ENCODE results near the gene NCAPH2. TPM values are rescaled to one million over a fixed set of nuclear protein-coding genes. Genes with fewer than 3 reads are reported as not detected.
A peak's percentile ranks its signal among the peaks of the same experiment; 100 is the strongest.

The NCAPH2 gene
- total and polyA plus RNA-seq, 3 donors from 2014 or later: 67.4 to 89.2 (median 88.5) TPM

- no peak for TF ChIP-seq CTCF (IDR thresholded peaks at IDR 0.05)
- TF ChIP-seq POLR2A (IDR thresholded peaks at IDR 0.05): no peak
- no peaks in the 10 kb centered on the region for H3K4me1 ChIP-seq
- intact Hi-C loops (cut with DNase I; ENCODE audit: low total_unique reads): no loop called here
- H3K36me3 ChIP-seq (ENCODE audit: low read depth, missing control alignments): no peaks in the 10 kb centered on the region
- no peaks in the 10 kb centered on the region for H3K27me3 ChIP-seq
- no peaks in the 10 kb centered on the region for H3K9me3 ChIP-seq
- WGBS, 2 donors: 2 to 3% methylated on average over 6 to 31 of the region's 70 CpGs
- peak within 1 kb of the TSS; percentile 37 to 50 for H3K4me3 ChIP-seq
- DNase-seq: no peak
- no peak within 1 kb of the TSS for H3K27ac ChIP-seq
Measured at GRCh38 chr22:50481440-50482106, 26.5 kb upstream of the NCAPH2 start, which contains the start of gene ADM2. TSS of gene ADM2 (plus strand) at chr22:50481543. CDS start at chr22:50481848, 305 bp downstream.

- H3K27me3 ChIP-seq: no peaks in the 10 kb centered on the region
- TF ChIP-seq POLR2A (IDR thresholded peaks at IDR 0.05): no peak
- no peak overlapping the region for H3K27ac ChIP-seq
- no peak for DNase-seq
- H3K36me3 ChIP-seq (ENCODE audit: low read depth, missing control alignments): no peaks in the 10 kb centered on the region
- WGBS, 2 donors: 58 to 70% methylated on average over 11 to 25 of the region's 35 CpGs
- no peaks in the 10 kb centered on the region for H3K4me1 ChIP-seq
- H3K9me3 ChIP-seq: no peaks in the 10 kb centered on the region
- H3K4me3 ChIP-seq: peak overlapping the region in 1 of 2 donors; percentile 50
- intact Hi-C loops (cut with DNase I; ENCODE audit: low total_unique reads): no loop called here
Measured at GRCh38 chr22:50482107-50483074, 25.6 kb upstream of the NCAPH2 start.

GRCh38 chr22:50483106-50483505 is 24.9 kb upstream of the NCAPH2 start:
- no peak for DNase-seq
- Histone ChIP-seq H3K4me1 (no peaks in the 10 kb centered on the region), H3K4me3 (no peak overlapping the region), H3K36me3 (ENCODE audit: low read depth, missing control alignments) (no peaks in the 10 kb centered on the region), H3K9me3 (no peaks in the 10 kb centered on the region), H3K27me3 (no peaks in the 10 kb centered on the region), H3K27ac (no peak overlapping the region)
- intact Hi-C loops (cut with DNase I; ENCODE audit: low total_unique reads): no loop called here
- WGBS, 2 donors: 86 to 100% methylated on average over 3 to 9 of the region's 10 CpGs
- TF ChIP-seq CTCF (IDR thresholded peaks at IDR 0.05) (no peak), POLR2A (IDR thresholded peaks at IDR 0.05) (no peak)

- 87 to 90% methylated on average over 3 to 6 of the region's 8 CpGs for WGBS, 2 donors
- intact Hi-C loops (cut with DNase I; ENCODE audit: low total_unique reads): no loop called here
- Histone ChIP-seq H3K27me3 (no peaks in the 10 kb centered on the region), H3K36me3 (ENCODE audit: low read depth, missing control alignments) (no peaks in the 10 kb centered on the region), H3K4me1 (no peaks in the 10 kb centered on the region), H3K27ac (no peak overlapping the region), H3K9me3 (no peaks in the 10 kb centered on the region), H3K4me3 (no peak overlapping the region)
- DNase-seq: no peak
- no peak for TF ChIP-seq CTCF (IDR thresholded peaks at IDR 0.05)
- TF ChIP-seq POLR2A (IDR thresholded peaks at IDR 0.05): no peak
Measured at GRCh38 chr22:50483556-50483955, 24.5 kb upstream of the NCAPH2 start.
